ENCODE data around the gene RAB38. TPM values are rescaled to one million over a fixed set of nuclear protein-coding genes. Genes with fewer than 3 reads are reported as not detected.

RAB38 gene
- polyA plus RNA-seq, 3 donors = 0.25 to 1.3 (median 0.69) TPM

DNA sequence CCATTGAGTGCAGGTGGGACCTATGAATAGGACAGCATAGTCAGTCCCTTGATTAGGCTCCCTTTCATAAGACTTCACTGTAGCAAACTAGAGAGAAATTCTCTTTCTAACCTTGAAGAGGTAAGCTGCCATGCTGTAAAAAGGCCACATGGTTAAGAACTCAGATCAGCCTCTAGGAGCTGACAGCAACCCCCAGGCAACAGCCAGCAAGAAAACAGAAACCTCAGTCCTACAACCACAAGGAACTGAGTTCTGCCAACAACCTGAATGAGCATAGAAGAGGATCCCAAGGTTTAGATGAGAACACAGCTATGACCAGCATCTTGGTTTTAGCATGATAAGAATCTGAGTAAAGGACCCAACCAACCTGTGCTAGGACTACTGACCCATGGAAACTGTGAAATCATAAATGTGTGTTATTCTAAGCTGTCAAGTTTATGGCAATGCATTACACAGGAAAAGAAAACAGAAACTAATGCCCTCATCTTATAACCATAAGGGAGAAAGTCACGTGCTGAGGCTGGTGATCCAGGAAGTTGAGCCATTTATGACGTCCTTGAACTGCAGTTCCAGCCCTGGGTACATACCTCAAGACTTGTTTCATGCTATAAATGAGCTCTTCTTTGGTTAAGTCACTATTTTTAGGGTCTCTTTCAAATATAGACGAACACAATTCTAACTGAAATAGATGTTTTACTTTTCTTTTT is 43.3 kb downstream of the RAB38 start:
- Histone ChIP-seq H2AFZ (ENCODE audit: insufficient read depth, low read depth, low read length, poor library complexity, severe bottlenecking) (no peak overlapping the region), H4K20me1 (ENCODE audit: insufficient read depth, low read length) (no peaks in the 10 kb centered on the region), H3K4me1 (ENCODE audit: control insufficient read depth in 1 of 2, insufficient read depth in 2 of 2, low read length in 2 of 2) (no peaks in the 10 kb centered on the region), H3K36me3 (replicated peaks in 1 of 2; ENCODE audit: control insufficient read depth in 1 of 2, insufficient read depth in 2 of 2, low read length in 2 of 2) (no peaks in the 10 kb centered on the region), H3K9ac (ENCODE audit: insufficient read depth, low read length, poor library complexity, severe bottlenecking) (no peak overlapping the region), H3K27ac (ENCODE audit: low read depth in 1 of 2, low read length in 2 of 2) (no peak overlapping the region), H3K4me2 (replicated peaks; ENCODE audit: extremely low read depth, low read length, poor library complexity, severe bottlenecking) (no peak overlapping the region), H3K79me2 (ENCODE audit: insufficient read depth, low read length) (no peaks in the 10 kb centered on the region), H3K4me3 (replicated peaks in 1 of 3; ENCODE audit: low read depth in 2 of 3, low read length in 3 of 3) (no peak overlapping the region), H3K9me3 (replicated peaks in 1 of 2; ENCODE audit: control insufficient read depth in 1 of 2, insufficient read depth in 1 of 2, low read length in 2 of 2) (no peaks in the 10 kb centered on the region), H3K27me3 (ENCODE audit: control insufficient read depth in 2 of 2, insufficient read depth in 2 of 2, low read length in 2 of 2) (no peaks in the 10 kb centered on the region)
- DNase-seq = no peak
- Mint-ChIP-seq H3K27ac (no peak overlapping the region), H3K9me3 (peaks cover 0 to 8% (median 3%) of the 10 kb centered on the region in 7 donors), H3K4me1 (no peaks in the 10 kb centered on the region), H3K27me3 (ENCODE audit: low read depth in 3 of 3) (no peaks in the 10 kb centered on the region), H3K4me3 (no peak overlapping the region), H3K36me3 (no peaks in the 10 kb centered on the region)
- TF ChIP-seq, protein P1, sequence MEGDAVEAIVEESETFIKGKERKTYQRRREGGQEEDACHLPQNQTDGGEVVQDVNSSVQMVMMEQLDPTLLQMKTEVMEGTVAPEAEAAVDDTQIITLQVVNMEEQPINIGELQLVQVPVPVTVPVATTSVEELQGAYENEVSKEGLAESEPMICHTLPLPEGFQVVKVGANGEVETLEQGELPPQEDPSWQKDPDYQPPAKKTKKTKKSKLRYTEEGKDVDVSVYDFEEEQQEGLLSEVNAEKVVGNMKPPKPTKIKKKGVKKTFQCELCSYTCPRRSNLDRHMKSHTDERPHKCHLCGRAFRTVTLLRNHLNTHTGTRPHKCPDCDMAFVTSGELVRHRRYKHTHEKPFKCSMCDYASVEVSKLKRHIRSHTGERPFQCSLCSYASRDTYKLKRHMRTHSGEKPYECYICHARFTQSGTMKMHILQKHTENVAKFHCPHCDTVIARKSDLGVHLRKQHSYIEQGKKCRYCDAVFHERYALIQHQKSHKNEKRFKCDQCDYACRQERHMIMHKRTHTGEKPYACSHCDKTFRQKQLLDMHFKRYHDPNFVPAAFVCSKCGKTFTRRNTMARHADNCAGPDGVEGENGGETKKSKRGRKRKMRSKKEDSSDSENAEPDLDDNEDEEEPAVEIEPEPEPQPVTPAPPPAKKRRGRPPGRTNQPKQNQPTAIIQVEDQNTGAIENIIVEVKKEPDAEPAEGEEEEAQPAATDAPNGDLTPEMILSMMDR (IDR thresholded peaks at IDR 0.05) = no peak
- WGBS (ENCODE audit: insufficient coverage) = 80% methylated on average over 1 of the region's 3 CpGs
- intact Hi-C loops (cut with micrococcal nuclease) = no loop called here

DNA sequence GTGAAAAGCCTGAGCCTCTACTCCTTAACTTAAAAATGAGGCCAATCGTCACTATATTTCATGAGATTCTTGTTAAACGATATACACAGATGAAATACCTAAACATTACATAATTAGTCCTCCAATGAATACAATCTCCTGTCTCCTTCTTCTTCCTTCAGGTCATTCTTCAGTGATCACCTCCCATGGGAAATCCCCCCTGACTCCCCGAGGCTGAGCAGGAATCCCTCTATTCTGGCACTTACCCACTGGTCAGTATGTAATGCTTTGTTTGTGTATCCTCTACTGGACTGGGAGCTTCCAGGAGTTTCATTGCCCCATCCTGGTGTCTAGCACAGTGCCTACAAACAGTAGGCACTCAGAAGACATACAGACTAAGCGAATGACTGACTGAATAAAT is 52.3 kb downstream of the RAB38 start:
- TF ChIP-seq, protein P1 (IDR thresholded peaks at IDR 0.05) = no peak
- Histone ChIP-seq H3K9me3 (replicated peaks in 1 of 2; ENCODE audit: control insufficient read depth in 1 of 2, insufficient read depth in 1 of 2, low read length in 2 of 2) (no peaks in the 10 kb centered on the region), H3K27me3 (ENCODE audit: control insufficient read depth in 2 of 2, insufficient read depth in 2 of 2, low read length in 2 of 2) (no peaks in the 10 kb centered on the region), H3K4me1 (ENCODE audit: control insufficient read depth in 1 of 2, insufficient read depth in 2 of 2, low read length in 2 of 2) (no peaks in the 10 kb centered on the region), H4K20me1 (ENCODE audit: insufficient read depth, low read length) (no peaks in the 10 kb centered on the region), H3K4me3 (replicated peaks in 1 of 3; ENCODE audit: low read depth in 2 of 3, low read length in 3 of 3) (no peak overlapping the region), H2AFZ (ENCODE audit: insufficient read depth, low read depth, low read length, poor library complexity, severe bottlenecking) (no peak overlapping the region), H3K4me2 (replicated peaks; ENCODE audit: extremely low read depth, low read length, poor library complexity, severe bottlenecking) (no peak overlapping the region), H3K79me2 (ENCODE audit: insufficient read depth, low read length) (no peaks in the 10 kb centered on the region), H3K36me3 (replicated peaks in 1 of 2; ENCODE audit: control insufficient read depth in 1 of 2, insufficient read depth in 2 of 2, low read length in 2 of 2) (no peaks in the 10 kb centered on the region), H3K27ac (ENCODE audit: low read depth in 1 of 2, low read length in 2 of 2) (no peak overlapping the region), H3K9ac (ENCODE audit: insufficient read depth, low read length, poor library complexity, severe bottlenecking) (no peak overlapping the region)
- H3K4me3 Mint-ChIP-seq = no peak overlapping the region
- no peak for DNase-seq
- intact Hi-C loops (cut with micrococcal nuclease) = no loop called here
- no peak overlapping the region for H3K27ac Mint-ChIP-seq
- peaks cover 0 to 1% (median 0%) of the 10 kb centered on the region in 3 donors for H3K27me3 Mint-ChIP-seq (ENCODE audit: low read depth in 3 of 3)
- H3K36me3 Mint-ChIP-seq = no peaks in the 10 kb centered on the region
- H3K9me3 Mint-ChIP-seq = peaks cover 0 to 4% (median 2%) of the 10 kb centered on the region in 7 donors
- 93% methylated on average over 2 of the region's 4 CpGs for WGBS (ENCODE audit: insufficient coverage)
- no peaks in the 10 kb centered on the region for H3K4me1 Mint-ChIP-seq
